WI38 (cell line): ENCODE data around the gene KRTAP19-3.

ENCODE experiments used
- H3K4me3 ChIP-seq: 2 replicates; pipeline ENCODE4 v1.5.1; 2011; ENCODE audit warnings: low read depth, mild to moderate bottlenecking, control low read depth, low read length
- CTCF ChIP-seq: IDR thresholded peaks from 2 replicates; pipeline ENCODE4 v1.5.1; 2012; ENCODE audit warnings: low read depth, mild to moderate bottlenecking, control low read depth, low read length

Gene KRTAP19-3

GRCh38 chr21:30486180-30486579 lies 5.6 kb downstream of the KRTAP19-3 start:
- no peak overlapping the region for H3K4me3 ChIP-seq
- TF ChIP-seq CTCF: no peak

DNA sequence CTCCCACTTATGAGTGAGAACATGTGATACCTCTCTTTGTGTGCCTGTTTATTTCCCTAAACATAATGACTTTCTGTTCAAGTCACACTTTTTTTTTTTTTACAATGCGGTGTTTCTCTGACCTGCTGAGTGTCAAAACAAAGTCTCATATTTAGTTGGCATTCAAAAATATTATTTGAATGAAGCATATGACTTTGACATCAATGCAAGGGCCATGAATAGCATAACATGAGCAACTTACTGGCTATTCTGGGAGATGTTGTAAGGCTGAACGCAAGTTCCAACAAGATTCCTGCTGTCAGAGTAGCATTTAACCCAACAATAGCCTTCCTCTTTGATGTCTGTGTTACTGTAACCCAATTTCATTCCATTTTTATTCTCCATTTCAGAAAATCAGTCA lies 9.7 kb downstream of the KRTAP19-3 start:
- H3K4me3 ChIP-seq: no peak overlapping the region
- no peak for TF ChIP-seq CTCF

GRCh38 chr21:30480145-30480544 lies 11.7 kb downstream of the KRTAP19-3 start, which contains the start of gene KRTAP19-1:
TSS of gene KRTAP19-1 (minus strand) at chr21:30480367. CDS start at chr21:30480317, 50 bp downstream.
- no peak within 1 kb of the TSS for H3K4me3 ChIP-seq
- no peak for TF ChIP-seq CTCF

DNA sequence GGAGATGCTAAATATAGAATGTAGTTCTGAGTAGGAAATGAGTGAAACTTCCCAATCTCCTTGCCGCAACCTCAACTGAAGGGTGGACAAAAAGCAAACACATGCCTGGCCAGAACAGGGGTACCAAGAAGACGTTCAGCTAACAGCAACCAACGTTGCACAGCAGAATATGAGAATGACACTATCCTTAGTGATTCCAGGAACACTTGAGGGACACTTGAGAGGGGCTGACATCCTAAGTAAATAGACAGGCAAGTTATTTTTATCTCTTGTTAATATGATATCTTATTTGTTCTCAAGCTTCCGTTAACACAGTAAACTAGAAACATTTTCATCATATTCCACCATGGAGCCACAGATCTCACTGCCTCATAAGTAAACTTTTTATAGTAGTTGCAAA lies 12.6 kb downstream of the KRTAP19-3 start:
- no peak for TF ChIP-seq CTCF

GRCh38 chr21:30478004-30478403 lies 13.8 kb downstream of the KRTAP19-3 start:
- TF ChIP-seq CTCF: no peak
- H3K4me3 ChIP-seq: no peak overlapping the region

More for the DNA sequence above, 12.6 kb downstream of the KRTAP19-3 start:
- H3K4me3 ChIP-seq: no peak overlapping the region

DNA sequence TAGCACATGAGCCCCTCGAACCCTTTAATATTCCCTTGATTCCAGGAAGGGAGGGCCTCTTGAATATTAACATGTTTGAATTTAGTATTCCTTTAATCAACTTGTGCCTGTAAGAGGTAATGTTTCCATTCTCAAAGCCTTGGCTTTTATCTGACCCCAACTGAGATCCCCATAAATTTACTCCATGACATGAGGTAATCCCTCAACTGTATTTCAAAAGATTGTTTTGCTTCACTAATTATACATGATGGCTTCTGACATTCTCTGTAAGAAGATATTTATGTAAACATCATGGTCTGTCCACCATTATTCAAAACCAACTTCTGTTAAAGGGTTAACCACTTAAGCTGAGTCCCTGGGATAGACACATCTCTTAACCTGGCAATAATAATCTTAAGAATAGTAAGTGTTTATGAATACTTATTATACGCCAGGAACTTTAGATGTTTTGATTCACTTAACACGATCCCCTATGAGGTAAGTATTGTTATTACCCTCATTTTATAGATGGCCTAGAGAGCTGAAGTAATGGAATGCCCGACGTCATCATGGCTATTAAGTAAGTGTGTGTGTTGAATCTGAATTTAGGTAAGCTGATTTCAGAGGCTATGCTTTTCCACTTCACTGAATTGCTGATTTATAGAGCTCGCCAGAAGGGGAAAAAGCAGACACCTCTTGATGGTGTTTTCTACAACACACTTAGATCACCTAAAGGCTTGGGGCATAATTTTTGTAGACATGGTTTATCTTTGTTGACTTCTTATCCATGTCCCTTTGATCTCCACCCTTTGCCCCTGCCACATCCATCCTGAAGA lies 22.7 kb downstream of the KRTAP19-3 start:
- H3K4me3 ChIP-seq: no peak overlapping the region
- no peak for TF ChIP-seq CTCF

GRCh38 chr21:30463713-30464112 lies 28.1 kb downstream of the KRTAP19-3 start:
- no peak overlapping the region for H3K4me3 ChIP-seq
- TF ChIP-seq CTCF: no peak
